ENCODE results near the gene FLNC. TPM values are rescaled to one million over a fixed set of nuclear protein-coding genes. Genes with fewer than 3 reads are reported as not detected.

Gene FLNC
- total and polyA plus RNA-seq, 2 donors (not counting 3 experiments of a cell fraction or from before 2014, with no cell fraction given) = 19.5 to 81.9 TPM

- Histone ChIP-seq H3K27me3 (ENCODE audit: control insufficient read depth in 2 of 2, insufficient read depth in 2 of 2, low read length in 2 of 2) (no peaks in the 10 kb centered on the region), H4K20me1 (replicated peaks; ENCODE audit: control insufficient read depth, extremely low read depth, insufficient read depth, low read length) (no peaks in the 10 kb centered on the region), H3K4me1 (ENCODE audit: control insufficient read depth, extremely low read depth, insufficient read depth, low read length) (peaks cover 42% of the 10 kb centered on the region), H2AFZ (ENCODE audit: low read depth, low read length) (peak overlapping the region; percentile 24), H3K4me3 (replicated peaks in 1 of 3; ENCODE audit: insufficient read depth in 1 of 3, low read depth in 1 of 3, low read length in 3 of 3) (peak overlapping the region in 2 of 3 experiments; percentile 2 to 54), H3K36me3 (ENCODE audit: control insufficient read depth in 2 of 2, extremely low read depth in 1 of 2, insufficient read depth in 2 of 2, low read length in 2 of 2) (no peaks in the 10 kb centered on the region), H3K79me2 (ENCODE audit: control insufficient read depth, insufficient read depth, low read length) (peaks cover 27% of the 10 kb centered on the region), H3K9me3 (replicated peaks; ENCODE audit: control insufficient read depth, insufficient read depth, low read length) (no peaks in the 10 kb centered on the region), H3K9ac (replicated peaks; ENCODE audit: extremely low read depth, insufficient read depth, low read length) (peak overlapping the region; percentile 5), H3K9me1 (replicated peaks; ENCODE audit: control insufficient read depth, extremely low read depth, insufficient read depth, low read length) (no peaks in the 10 kb centered on the region), H3K4me2 (ENCODE audit: insufficient read depth, low read length) (peak overlapping the region; percentile 43), H3K27ac (ENCODE audit: insufficient read depth, low read depth, low read length) (peak overlapping the region; percentile 15)
- intact Hi-C loops (cut with micrococcal nuclease) (loop anchor here (1.0 to 5.0 kb wide), 2 partner anchors 90 to 1313 kb away; partner anchors contain the start of gene CALU), dilution Hi-C loops (cut with MboI; ENCODE audit: extremely low pct_ligation_motif_present, low sequenced_read_pairs) (no loop called here)
- BruUV-seq (replicated peaks) = no TSS peak
- CTCF ChIA-PET = interaction anchor here (0.6 to 3.0 kb wide), 3 partner anchors 12 to 119 kb away, joined by 3 to 12 read pairs (median 3); no protein-coding TSS in a partner anchor
- POLR2A ChIA-PET = no interaction called here
- TF ChIP-seq POLR2AphosphoS5 (IDR thresholded peaks at IDR 0.05; ENCODE audit: insufficient read depth, low read depth, low read length) (no peak), POLR2A (IDR thresholded peaks at IDR 0.05; ENCODE audit: low read depth, low read length) (no peak), MYC (IDR thresholded peaks at IDR 0.05; ENCODE audit: low read depth, low read length) (no peak), EZH2 (IDR thresholded peaks at IDR 0.05; ENCODE audit: borderline replicate concordance, low read depth, low read length, severe bottlenecking) (no peak), JUN (IDR thresholded peaks at IDR 0.05; ENCODE audit: borderline replicate concordance, insufficient read depth, insufficient read length, low read depth) (no peak), FOS (IDR thresholded peaks at IDR 0.05; ENCODE audit: borderline replicate concordance, insufficient read depth, low read length) (peak; percentile 82), GATA2 (IDR thresholded peaks at IDR 0.05; ENCODE audit: insufficient read depth, insufficient read length, low read depth, low read length) (peak; percentile 15)
- TF ChIP-seq, protein P1, sequence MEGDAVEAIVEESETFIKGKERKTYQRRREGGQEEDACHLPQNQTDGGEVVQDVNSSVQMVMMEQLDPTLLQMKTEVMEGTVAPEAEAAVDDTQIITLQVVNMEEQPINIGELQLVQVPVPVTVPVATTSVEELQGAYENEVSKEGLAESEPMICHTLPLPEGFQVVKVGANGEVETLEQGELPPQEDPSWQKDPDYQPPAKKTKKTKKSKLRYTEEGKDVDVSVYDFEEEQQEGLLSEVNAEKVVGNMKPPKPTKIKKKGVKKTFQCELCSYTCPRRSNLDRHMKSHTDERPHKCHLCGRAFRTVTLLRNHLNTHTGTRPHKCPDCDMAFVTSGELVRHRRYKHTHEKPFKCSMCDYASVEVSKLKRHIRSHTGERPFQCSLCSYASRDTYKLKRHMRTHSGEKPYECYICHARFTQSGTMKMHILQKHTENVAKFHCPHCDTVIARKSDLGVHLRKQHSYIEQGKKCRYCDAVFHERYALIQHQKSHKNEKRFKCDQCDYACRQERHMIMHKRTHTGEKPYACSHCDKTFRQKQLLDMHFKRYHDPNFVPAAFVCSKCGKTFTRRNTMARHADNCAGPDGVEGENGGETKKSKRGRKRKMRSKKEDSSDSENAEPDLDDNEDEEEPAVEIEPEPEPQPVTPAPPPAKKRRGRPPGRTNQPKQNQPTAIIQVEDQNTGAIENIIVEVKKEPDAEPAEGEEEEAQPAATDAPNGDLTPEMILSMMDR (IDR thresholded peaks at IDR 0.05; ENCODE audit: extremely low read depth in 1 of 2, insufficient read depth in 1 of 2, low read depth in 1 of 2, low read length in 2 of 2) = no peak
- TF ChIP-seq, protein P2, sequence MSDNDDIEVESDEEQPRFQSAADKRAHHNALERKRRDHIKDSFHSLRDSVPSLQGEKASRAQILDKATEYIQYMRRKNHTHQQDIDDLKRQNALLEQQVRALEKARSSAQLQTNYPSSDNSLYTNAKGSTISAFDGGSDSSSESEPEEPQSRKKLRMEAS (IDR thresholded peaks at IDR 0.05; ENCODE audit: insufficient read depth, insufficient read length) = no peak
- FAIRE-seq (peak; percentile 67), DNase-seq (ENCODE audit: low read depth, low spot score) (peak; percentile 65)
Observed at GRCh38 chr7:128829391-128830166, 627 bp upstream of the FLNC start.

All from endothelial cell of umbilical vein (primary cell).